Activated CD4-positive, alpha-beta T cell treated with anti-CD3 and anti-CD28 coated beads, Interleukin-2, amount 50 U/mL, for 16 hours (primary cell): ENCODE measurements around the gene RFX8.

Experiments used
- DNase-seq: peaks from one replicate; pipeline ENCODE4 v3.0.0-alpha.2; 2020

RFX8 gene

DNA sequence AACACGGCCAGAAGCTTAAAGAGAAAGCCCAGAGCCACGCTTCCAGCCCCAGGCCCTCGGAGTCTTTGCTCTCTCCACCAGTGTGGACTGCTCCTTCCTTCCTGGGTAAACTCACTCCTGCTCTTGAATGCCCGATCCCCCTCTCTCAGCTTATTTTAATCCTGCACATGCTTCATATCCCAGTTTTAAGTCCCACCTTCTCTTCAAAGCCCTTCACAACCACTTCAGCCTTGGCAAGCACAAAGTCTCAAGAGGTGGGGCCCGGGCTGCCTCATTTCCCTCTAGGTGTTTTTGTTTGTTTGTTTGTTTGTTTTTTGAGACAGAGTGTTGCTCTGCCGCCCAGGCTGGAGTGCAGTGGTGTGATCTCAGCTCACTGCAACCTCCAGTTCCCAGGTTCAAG is 66.0 kb downstream of the RFX8 start:
- no peak for DNase-seq

DNA sequence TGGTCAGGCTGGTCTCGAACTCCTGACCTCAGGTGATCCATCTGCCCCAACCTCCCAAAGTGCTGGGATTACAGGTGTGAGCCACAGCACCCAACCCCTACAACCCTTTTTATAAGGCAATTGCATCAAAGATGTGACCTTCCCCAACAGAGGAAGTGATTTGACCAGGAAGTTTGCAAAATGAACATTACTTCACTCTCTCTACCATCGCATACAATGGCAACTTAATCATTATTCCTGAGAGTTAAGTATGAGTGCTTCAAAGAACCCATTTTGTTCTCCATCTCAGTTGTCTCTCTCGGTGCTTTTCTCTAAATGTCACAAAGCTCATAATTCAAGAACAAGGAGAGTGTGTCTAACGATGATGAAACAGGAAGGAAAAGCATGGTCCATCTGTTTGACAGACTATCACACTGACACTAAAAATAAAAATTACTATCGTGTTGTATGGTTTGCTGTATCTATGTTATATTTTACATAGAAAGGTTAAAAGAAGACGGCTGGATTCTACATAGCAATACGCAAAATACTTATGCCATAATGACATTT is 69.5 kb downstream of the RFX8 start:
- DNase-seq = no peak

- no peak for DNase-seq
Observed at GRCh38 chr2:101403745-101404144, 71.2 kb downstream of the RFX8 start.

DNA sequence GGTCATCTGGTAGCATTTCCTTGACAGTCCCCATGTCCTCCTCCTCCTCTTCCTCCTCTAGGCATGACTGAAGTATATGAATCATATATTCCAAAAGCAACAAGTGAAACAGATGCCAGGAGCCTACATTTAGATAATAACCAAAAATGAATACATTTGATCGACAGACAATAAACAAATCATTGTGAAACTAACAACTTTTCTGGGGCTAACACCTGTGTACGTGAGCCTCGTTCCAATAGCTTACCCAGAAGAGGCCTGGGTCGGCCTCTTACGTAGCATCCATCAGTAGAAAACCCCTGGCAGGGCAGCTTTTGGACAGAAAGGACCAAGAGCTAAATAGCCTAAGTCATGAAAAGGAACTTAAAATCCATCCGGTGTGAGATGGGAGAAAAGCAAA is 72.3 kb downstream of the RFX8 start:
- peak; percentile 46 for DNase-seq

GRCh38 chr2:101401906-101402305 is 73.0 kb downstream of the RFX8 start:
- no peak for DNase-seq

- DNase-seq = no peak
Observed at GRCh38 chr2:101401326-101401665, 73.6 kb downstream of the RFX8 start.

DNA sequence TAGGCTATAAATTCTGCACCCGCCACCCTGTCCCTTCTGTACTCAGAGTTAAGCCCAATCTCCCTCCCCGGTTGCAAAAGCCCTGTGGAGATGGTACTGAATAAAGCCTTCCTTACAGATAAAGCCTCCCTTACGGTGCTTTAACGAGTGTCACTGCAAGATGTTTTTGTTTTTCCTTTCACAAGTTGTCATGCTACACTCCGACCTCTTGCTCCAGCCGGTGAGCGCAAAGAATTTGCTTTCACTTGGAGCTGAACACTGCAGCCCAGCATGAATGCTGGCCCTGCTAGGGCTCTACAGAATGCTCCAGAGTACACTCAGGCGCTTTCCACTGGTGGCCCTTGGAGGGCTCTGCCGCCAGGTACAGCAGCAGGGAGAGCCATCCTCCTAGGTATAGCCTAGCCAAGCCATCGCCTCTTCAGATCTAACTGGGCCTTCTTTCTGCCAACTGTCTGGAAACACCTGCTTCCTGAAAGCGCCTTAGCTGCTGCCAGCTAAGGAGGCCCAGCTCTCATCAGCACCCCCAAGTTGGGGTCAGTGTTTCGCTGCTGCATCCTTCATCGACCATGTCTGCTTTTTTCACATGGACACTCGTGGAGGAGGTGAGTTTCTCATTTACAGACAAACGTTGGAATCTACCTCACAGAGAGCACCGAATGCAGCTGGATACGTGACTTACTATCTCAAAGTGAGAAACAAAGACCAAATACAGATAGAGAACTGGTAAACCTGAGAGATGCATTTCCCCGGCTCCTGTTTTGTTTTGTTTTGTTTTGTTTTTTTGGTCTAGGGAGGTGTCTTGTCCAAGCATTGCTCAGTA is 74.2 kb downstream of the RFX8 start:
- no peak for DNase-seq

GRCh38 chr2:101400048-101400447 is 74.9 kb downstream of the RFX8 start:
- no peak for DNase-seq

DNA sequence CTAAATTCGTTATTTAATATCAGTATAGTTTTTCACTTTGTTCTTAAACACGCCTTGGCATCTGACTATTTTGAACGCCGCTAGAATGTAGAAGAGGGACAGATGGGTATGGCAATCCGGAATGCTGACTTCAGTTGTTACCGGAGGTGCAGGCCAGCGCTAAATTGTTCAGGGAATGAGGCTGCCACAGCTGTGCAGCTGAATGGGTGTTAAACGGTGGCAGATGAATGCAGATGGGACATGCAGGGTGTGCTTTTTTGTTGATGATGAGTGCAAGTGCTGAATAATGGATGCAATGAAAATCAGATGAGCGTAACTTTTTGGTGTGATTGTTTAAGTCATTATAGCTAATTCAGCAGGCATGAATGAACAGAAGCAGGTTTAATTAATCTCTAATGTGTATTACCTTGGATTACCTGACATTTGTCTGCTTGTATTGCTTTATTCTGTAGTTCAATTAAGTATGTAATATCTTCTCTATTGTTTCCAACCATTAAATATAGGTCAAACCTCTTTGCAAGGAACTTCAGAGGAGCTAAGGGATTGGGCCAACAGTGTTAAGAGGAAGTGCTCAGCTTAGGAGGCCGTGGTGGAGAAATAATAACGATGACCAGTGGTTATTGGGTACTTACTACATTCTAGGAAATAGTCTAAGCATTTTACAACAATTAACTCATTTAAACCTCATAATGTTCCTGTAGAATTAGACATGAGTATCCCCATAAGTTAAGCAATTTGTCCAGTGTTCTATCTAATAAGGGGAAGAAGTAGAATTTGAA is 75.7 kb downstream of the RFX8 start:
- no peak for DNase-seq

DNA sequence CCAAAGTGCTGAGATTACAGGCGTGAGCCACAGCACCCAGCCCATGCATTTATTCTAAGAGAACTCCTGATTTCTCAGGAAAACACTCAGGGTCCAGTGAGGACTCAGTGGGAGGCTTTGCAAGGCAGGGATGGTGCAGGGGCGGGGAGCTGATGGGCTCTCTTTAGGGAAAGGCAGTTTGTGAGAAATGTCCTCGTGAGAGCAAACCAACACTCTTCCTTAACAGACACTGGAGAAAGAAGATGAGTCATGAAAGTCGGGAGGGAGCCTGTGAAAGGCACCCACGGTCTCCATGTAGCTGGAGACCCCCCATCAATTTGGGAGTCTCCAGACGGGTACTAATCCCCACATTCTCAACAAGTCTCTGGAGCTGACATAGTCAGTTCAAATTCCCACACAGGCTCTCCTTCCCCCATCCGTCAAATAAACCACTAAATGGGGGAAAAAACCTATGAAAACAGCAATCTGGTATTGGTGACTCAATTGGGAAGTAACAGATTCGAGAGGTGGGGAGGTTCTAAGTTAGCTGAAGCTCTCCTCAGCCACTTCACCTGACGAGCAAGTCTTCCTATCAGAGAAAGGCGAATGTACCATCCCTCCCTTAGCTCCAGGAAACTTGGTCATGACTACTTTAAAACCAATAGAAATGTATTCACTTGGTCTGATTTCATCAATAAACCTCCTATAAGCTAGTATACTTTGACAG is 76.6 kb downstream of the RFX8 start:
- DNase-seq = peak; percentile 65

GRCh38 chr2:101396316-101396717 is 78.6 kb downstream of the RFX8 start:
- DNase-seq = peak; percentile 46

DNA sequence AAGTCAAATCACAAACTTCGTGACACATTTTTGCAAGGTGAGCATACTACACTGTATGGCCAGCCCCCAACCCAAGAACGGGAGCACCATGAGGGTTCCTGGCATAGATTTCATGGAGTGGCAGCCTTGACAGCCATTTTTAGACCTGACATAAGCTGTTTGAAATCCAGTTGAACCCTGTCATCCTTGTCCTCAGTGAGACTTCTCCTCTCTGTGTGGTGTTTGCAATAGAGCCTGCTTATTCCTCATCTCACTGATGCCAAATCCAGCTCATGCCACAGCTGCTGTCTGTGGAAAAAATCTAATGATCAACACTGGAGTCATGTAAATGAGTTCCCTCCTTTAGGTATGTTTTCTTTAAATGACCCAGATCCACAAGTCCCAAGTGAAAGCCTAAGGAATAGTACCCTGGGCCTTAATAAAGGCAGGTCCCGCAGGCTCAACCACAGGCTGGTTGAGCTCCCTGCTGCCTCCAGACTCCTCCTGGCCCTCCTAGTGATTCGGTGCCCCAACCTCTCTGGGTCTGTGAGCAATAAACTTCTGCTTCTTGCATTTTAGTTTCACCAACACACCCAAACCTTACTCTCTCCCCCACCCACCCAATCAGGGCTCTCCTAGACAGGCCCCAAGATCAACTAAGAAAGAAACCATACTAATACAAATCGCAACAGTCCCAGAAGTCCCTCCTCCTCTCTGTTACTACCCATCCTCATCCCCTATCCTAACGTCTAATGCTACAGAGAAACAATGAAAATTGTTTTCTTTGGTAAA is 79.2 kb downstream of the RFX8 start:
- peak; percentile 43 for DNase-seq

DNA sequence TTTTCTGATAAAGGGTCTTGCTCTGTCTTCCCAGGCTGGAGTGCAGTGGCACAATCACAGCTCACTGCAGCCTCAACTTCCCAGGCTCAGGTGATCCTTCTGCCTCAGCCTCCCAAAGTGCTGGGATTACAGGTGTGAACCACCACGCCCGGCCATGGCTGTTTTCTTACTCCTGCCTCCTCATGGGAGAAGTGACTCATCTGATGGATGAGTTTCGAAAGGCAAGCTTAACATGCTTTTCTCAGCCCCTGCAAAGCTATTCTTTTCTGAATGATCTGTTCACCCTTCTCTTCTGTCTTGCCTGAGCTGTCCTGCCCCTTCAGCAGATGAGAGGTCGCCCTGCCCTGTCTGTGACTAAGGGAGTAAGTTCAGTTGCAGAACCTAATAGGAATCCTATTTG is 86.7 kb downstream of the RFX8 start:
- DNase-seq = peak; percentile 3

DNA sequence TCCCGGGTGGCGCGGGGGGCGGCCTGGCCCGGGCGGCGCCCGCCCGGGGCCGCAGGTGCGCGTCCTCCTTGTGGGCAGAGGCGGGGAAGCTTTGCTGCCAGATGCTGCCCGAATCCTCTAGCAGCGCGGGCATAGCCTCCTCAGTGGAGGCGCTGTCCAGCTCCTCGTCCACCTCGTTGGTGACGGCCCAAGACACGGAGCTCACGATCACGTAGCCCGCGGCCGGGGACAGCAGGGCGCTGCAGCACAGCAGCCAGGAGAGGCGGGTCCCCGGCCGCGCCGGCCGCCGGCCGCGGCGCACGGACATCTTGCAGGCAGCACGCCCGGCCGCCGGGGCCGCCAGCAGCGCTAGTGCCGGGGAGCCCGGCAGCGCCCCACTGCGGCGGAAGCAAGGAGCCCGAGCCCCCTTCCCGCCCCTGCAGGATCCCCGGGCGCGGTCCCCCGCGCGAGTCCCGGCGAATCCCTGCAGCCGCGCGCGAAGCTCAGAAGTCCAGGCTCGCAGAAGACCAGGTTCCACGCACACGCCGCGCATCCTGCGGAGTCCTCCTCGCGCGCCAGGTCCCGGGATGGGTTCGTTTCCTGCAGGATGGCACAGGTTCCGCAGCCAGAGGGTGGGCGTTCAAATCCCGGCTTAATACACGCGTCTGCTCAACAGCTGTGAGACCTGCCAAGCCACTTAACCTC is 87.6 kb downstream of the RFX8 start, which contains the start of gene CREG2:
Gene CREG2, minus strand, starts transcription at position 353 of the 684 bp plus-strand sequence. Its CDS starts 46 bp downstream, at position 307.
- peak; percentile 44 for DNase-seq

- DNase-seq = no peak
Observed at GRCh38 chr2:101386599-101387150, 88.2 kb downstream of the RFX8 start.

- DNase-seq = no peak
Observed at GRCh38 chr2:101383016-101383541, 91.8 kb downstream of the RFX8 start.

- no peak for DNase-seq
Observed at GRCh38 chr2:101382442-101382841, 92.5 kb downstream of the RFX8 start.

DNA sequence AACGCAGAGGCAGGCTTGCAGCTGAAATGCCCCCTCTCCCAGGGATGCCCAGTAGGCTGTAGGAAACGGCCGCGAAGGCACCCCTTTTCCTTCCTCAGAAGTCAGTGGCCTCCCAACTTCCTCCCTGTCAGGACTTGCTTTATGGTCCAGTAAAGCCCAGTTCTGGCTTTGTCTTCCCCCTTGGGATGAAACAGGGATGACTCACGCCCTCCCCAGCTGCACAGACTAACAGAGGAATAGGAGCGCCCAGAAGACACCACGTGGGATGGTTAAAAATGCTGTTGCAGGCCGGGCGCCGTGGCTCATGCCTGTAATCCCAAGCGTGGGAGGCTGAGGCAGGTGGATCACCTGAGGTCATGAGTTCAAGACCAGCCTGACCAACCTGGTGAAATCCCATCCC is 94.5 kb downstream of the RFX8 start:
- DNase-seq = no peak

GRCh38 chr2:101379091-101379490 is 95.8 kb downstream of the RFX8 start:
- DNase-seq = no peak

- DNase-seq = no peak
Observed at GRCh38 chr2:101375653-101376052, 99.3 kb downstream of the RFX8 start.
